ENCODE results near the gene PRKAR2B. TPM values are rescaled to one million over a fixed set of nuclear protein-coding genes. Genes with fewer than 3 reads are reported as not detected.

Gene PRKAR2B
- total RNA-seq, 1 donor from 2014 or later: 43.4 TPM

- Histone ChIP-seq H3K9me3 (ENCODE audit: low read depth) (no peaks in the 10 kb centered on the region), H3K4me2 (no peak overlapping the region), H3K27me3 (no peaks in the 10 kb centered on the region), H2AFZ (replicated peaks) (no peak overlapping the region), H3K9ac (no peak overlapping the region), H3K36me3 (no peaks in the 10 kb centered on the region), H4K20me1 (ENCODE audit: low read depth) (peaks cover 6% of the 10 kb centered on the region), H3K79me2 (ENCODE audit: low read depth) (no peaks in the 10 kb centered on the region), H3K4me1 (no peaks in the 10 kb centered on the region), H3K4me3 (no peak overlapping the region), H3F3A (ENCODE audit: low read depth) (no peaks in the 10 kb centered on the region), H3K27ac (no peak overlapping the region)
- Mint-ChIP-seq H3K4me1 (no peaks in the 10 kb centered on the region), H3K36me3 (no peaks in the 10 kb centered on the region), H3K9me3 (no peaks in the 10 kb centered on the region), H3K27ac (no peak overlapping the region), H3K27me3 (ENCODE audit: insufficient read depth, low read depth) (peaks cover 2% of the 10 kb centered on the region), H3K4me3 (no peak overlapping the region)
- no peak for DNase-seq (ENCODE audit: low spot score)
- TF ChIP-seq EZH2 (IDR thresholded peaks at IDR 0.05) (no peak), EZH2phosphoT487 (IDR thresholded peaks at IDR 0.05) (no peak), CTCF (IDR thresholded peaks at IDR 0.05) (no peak)
Measured at GRCh38 chr7:107085180-107085579, 40.7 kb downstream of the PRKAR2B start.

GRCh38 chr7:107089627-107090026 is 45.1 kb downstream of the PRKAR2B start:
- Mint-ChIP-seq H3K9me3 (peaks cover 4% of the 10 kb centered on the region), H3K4me3 (no peak overlapping the region), H3K36me3 (no peaks in the 10 kb centered on the region), H3K27me3 (ENCODE audit: insufficient read depth, low read depth) (peaks cover 2% of the 10 kb centered on the region), H3K27ac (no peak overlapping the region), H3K4me1 (no peaks in the 10 kb centered on the region)
- H3K4me1 ChIP-seq: no peaks in the 10 kb centered on the region
- DNase-seq (ENCODE audit: low spot score): no peak
- no peak overlapping the region for H2AFZ ChIP-seq (replicated peaks)
- H3K36me3 ChIP-seq: no peaks in the 10 kb centered on the region
- no peak overlapping the region for H3K9ac ChIP-seq
- no peak overlapping the region for H3K4me2 ChIP-seq
- no peak overlapping the region for H3K4me3 ChIP-seq
- H3K9me3 ChIP-seq (ENCODE audit: low read depth): no peaks in the 10 kb centered on the region
- TF ChIP-seq EZH2 (IDR thresholded peaks at IDR 0.05) (no peak), CTCF (IDR thresholded peaks at IDR 0.05) (no peak), EZH2phosphoT487 (IDR thresholded peaks at IDR 0.05) (no peak)
- no peaks in the 10 kb centered on the region for H3F3A ChIP-seq (ENCODE audit: low read depth)
- no peaks in the 10 kb centered on the region for H3K27me3 ChIP-seq
- H4K20me1 ChIP-seq (ENCODE audit: low read depth): peaks cover 9% of the 10 kb centered on the region
- no peak overlapping the region for H3K27ac ChIP-seq
- no peaks in the 10 kb centered on the region for H3K79me2 ChIP-seq (ENCODE audit: low read depth)

- no peak for TF ChIP-seq EZH2 (IDR thresholded peaks at IDR 0.05)
- no peak for TF ChIP-seq CTCF (IDR thresholded peaks at IDR 0.05)
- no peak for TF ChIP-seq EZH2phosphoT487 (IDR thresholded peaks at IDR 0.05)
- no peak overlapping the region for H3K4me2 ChIP-seq
Measured at GRCh38 chr7:107090457-107090856, 46.0 kb downstream of the PRKAR2B start.

More at GRCh38 chr7:107090457-107090856, 46.0 kb downstream of the PRKAR2B start:
- Mint-ChIP-seq H3K27ac (no peak overlapping the region), H3K36me3 (no peaks in the 10 kb centered on the region), H3K4me3 (no peak overlapping the region), H3K4me1 (no peaks in the 10 kb centered on the region), H3K9me3 (peaks cover 9% of the 10 kb centered on the region), H3K27me3 (ENCODE audit: insufficient read depth, low read depth) (no peaks in the 10 kb centered on the region)
- peaks cover 9% of the 10 kb centered on the region for H4K20me1 ChIP-seq (ENCODE audit: low read depth)
- DNase-seq (ENCODE audit: low spot score): no peak
- no peaks in the 10 kb centered on the region for H3K27me3 ChIP-seq
- no peak overlapping the region for H3K27ac ChIP-seq
- H3K36me3 ChIP-seq: no peaks in the 10 kb centered on the region
- H2AFZ ChIP-seq (replicated peaks): no peak overlapping the region
- no peaks in the 10 kb centered on the region for H3K4me1 ChIP-seq
- no peaks in the 10 kb centered on the region for H3K79me2 ChIP-seq (ENCODE audit: low read depth)
- no peaks in the 10 kb centered on the region for H3K9me3 ChIP-seq (ENCODE audit: low read depth)
- no peaks in the 10 kb centered on the region for H3F3A ChIP-seq (ENCODE audit: low read depth)
- H3K4me3 ChIP-seq: no peak overlapping the region
- no peak overlapping the region for H3K9ac ChIP-seq

Data from neural progenitor cell (in vitro differentiated cells).